ENCODE data around the gene ASF1A. TPM values are rescaled to one million over a fixed set of nuclear protein-coding genes. Genes with fewer than 3 reads are reported as not detected.
A peak's percentile ranks its signal among the peaks of the same experiment; 100 is the strongest.

The ASF1A gene
- total and polyA plus RNA-seq, 2 experiments from 2014 or later, result 23.0 to 32.7 TPM

DNA sequence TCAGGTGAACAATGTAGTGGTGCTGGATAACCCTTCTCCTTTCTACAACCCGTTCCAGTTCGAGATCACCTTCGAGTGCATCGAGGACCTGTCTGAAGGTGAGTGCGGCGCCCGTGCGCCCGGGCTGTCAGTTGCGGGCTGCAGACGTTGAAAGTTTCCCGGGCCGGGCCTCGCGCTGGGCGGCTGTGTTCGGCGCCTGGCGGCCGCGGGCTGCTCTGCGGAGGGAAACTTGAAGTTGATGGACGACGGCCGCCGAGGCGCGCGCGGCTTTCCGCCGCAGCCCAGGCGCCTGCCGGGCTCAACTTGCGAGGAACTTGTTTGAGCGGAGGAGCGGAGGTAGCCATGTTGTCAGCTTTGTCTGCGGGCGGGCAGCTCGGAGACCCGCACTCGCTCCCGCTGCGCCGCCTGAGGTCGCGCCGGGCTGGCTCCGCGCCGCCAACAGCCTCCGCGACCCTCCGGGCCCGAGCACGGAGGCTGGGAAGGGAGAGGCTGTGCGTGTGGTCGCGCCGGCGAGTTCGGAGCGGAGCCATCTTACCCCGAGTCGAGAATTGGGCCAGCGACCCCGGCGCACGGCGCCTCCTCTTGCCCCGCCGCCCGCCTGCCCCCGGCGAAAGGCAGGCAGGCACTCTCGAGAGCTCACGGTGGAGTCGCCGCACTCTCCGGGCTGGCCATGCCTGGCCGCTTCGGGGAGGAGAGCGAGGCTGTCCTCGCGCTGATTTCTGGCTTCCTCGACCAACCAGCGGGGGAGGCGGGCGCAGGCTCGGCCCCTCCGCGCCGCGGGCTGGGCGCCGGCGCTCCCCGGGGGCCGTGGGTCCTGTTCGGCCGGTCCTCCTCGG is 691 bp downstream of the ASF1A start:
- Histone ChIP-seq H3K9me3 (ENCODE audit: low read depth) (no peaks in the 10 kb centered on the region), H3K4me3 (peak overlapping the region; percentile 54), H3K27me3 (no peaks in the 10 kb centered on the region), H3K27ac (peak overlapping the region; percentile 97), H3K79me2 (peaks cover 71% of the 10 kb centered on the region), H3K4me2 (peak overlapping the region; percentile 80), H4K20me1 (ENCODE audit: insufficient read depth, poor library complexity, severe bottlenecking) (peaks cover 14% of the 10 kb centered on the region), H2AFZ (peak overlapping the region; percentile 51), H3K36me3 (replicated peaks; ENCODE audit: insufficient read depth, low read depth) (no peaks in the 10 kb centered on the region), H3K4me1 (ENCODE audit: insufficient read depth) (peaks cover 18% of the 10 kb centered on the region), H3K9me2 (replicated peaks; ENCODE audit: insufficient read depth) (no peaks in the 10 kb centered on the region)
- WGBS (ENCODE audit: low lambda C conversion rate, missing lambda C conversion rate), result 1% methylated on average over 91 of the region's 102 CpGs
- peak; percentile 74 for DNase-seq (ENCODE audit: low spot score)
- TF ChIP-seq EZH2phosphoT487 (IDR thresholded peaks at IDR 0.05; ENCODE audit: low read depth, severe bottlenecking, unreplicated experiment) (no peak), EZH2 (IDR thresholded peaks at IDR 0.05; ENCODE audit: borderline replicate concordance) (no peak), CTCF (IDR thresholded peaks at IDR 0.05; ENCODE audit: poor library complexity) (no peak)

DNA sequence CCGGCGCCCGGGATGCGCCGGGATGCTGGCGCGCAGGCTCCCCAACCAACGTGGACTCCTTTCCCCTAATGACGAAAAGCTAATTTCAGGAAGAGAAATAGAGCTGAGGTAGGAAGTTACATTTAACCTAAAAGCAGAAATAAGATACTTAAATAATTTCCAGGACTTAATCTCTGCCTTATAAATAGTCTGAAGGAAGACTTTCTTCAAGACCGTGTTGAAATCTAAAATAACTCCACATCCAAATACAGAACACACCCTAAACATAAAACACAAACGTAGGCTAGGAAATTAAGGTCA is 1.3 kb downstream of the ASF1A start:
- H3K4me1 ChIP-seq (ENCODE audit: insufficient read depth), result peaks cover 21% of the 10 kb centered on the region
- no peak for TF ChIP-seq EZH2 (IDR thresholded peaks at IDR 0.05; ENCODE audit: borderline replicate concordance)
- TF ChIP-seq EZH2phosphoT487 (IDR thresholded peaks at IDR 0.05; ENCODE audit: low read depth, severe bottlenecking, unreplicated experiment), result no peak
- no peaks in the 10 kb centered on the region for H3K9me2 ChIP-seq (replicated peaks; ENCODE audit: insufficient read depth)
- H3K79me2 ChIP-seq, result peaks cover 71% of the 10 kb centered on the region
- H3K36me3 ChIP-seq (replicated peaks; ENCODE audit: insufficient read depth, low read depth), result no peaks in the 10 kb centered on the region
- H3K27me3 ChIP-seq, result no peaks in the 10 kb centered on the region
- under 1% methylated on average over 11 of the region's 11 CpGs for WGBS (ENCODE audit: low lambda C conversion rate, missing lambda C conversion rate)
- peaks cover 15% of the 10 kb centered on the region for H4K20me1 ChIP-seq (ENCODE audit: insufficient read depth, poor library complexity, severe bottlenecking)
- no peak for DNase-seq (ENCODE audit: low spot score)
- peak overlapping the region; percentile 51 for H2AFZ ChIP-seq
- H3K9me3 ChIP-seq (ENCODE audit: low read depth), result no peaks in the 10 kb centered on the region
- H3K27ac ChIP-seq, result peak overlapping the region; percentile 97
- H3K4me3 ChIP-seq, result peak overlapping the region; percentile 54
- peak overlapping the region; percentile 80 for H3K4me2 ChIP-seq

DNA sequence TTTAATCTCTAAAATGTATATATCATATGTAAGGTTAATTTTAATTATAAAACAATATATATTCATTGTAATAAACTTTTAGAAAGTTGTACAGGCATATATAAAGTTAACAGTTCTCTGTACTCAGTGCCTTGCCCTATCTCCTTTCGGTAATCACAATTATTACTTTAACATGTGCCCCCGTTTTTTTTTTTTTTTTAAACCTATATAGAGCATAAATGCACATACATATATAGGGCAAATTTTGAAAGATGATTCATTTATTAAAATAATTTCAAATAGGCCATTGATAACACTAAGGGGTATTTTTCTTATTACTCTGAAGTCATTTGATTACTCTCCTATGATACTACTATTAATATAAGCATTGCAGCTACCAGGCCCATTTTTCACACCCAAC is 1.9 kb downstream of the ASF1A start:
- Histone ChIP-seq H3K27ac (peak overlapping the region; percentile 97), H3K4me1 (ENCODE audit: insufficient read depth) (peaks cover 28% of the 10 kb centered on the region), H3K4me2 (peak overlapping the region; percentile 80), H2AFZ (peak overlapping the region; percentile 51), H3K36me3 (replicated peaks; ENCODE audit: insufficient read depth, low read depth) (no peaks in the 10 kb centered on the region), H3K4me3 (peak overlapping the region; percentile 54), H3K79me2 (peaks cover 71% of the 10 kb centered on the region), H3K9me2 (replicated peaks; ENCODE audit: insufficient read depth) (no peaks in the 10 kb centered on the region), H4K20me1 (ENCODE audit: insufficient read depth, poor library complexity, severe bottlenecking) (peaks cover 18% of the 10 kb centered on the region), H3K9me3 (ENCODE audit: low read depth) (no peaks in the 10 kb centered on the region), H3K27me3 (no peaks in the 10 kb centered on the region)
- 21% methylated on average over 2 of the region's 2 CpGs for WGBS (ENCODE audit: low lambda C conversion rate, missing lambda C conversion rate)
- TF ChIP-seq EZH2 (IDR thresholded peaks at IDR 0.05; ENCODE audit: borderline replicate concordance), result no peak
- no peak for TF ChIP-seq EZH2phosphoT487 (IDR thresholded peaks at IDR 0.05; ENCODE audit: low read depth, severe bottlenecking, unreplicated experiment)
- no peak for TF ChIP-seq CTCF (IDR thresholded peaks at IDR 0.05; ENCODE audit: poor library complexity)
- no peak for DNase-seq (ENCODE audit: low spot score)

- Histone ChIP-seq H3K36me3 (replicated peaks; ENCODE audit: insufficient read depth, low read depth) (no peaks in the 10 kb centered on the region), H3K27me3 (no peaks in the 10 kb centered on the region), H3K9me2 (replicated peaks; ENCODE audit: insufficient read depth) (no peaks in the 10 kb centered on the region), H3K4me1 (ENCODE audit: insufficient read depth) (peaks cover 31% of the 10 kb centered on the region), H3K9me3 (ENCODE audit: low read depth) (no peaks in the 10 kb centered on the region), H3K27ac (peak overlapping the region; percentile 52), H3K4me3 (peak overlapping the region; percentile 54), H3K4me2 (peak overlapping the region; percentile 80), H2AFZ (peak overlapping the region; percentile 9), H3K79me2 (peaks cover 71% of the 10 kb centered on the region), H4K20me1 (ENCODE audit: insufficient read depth, poor library complexity, severe bottlenecking) (peaks cover 18% of the 10 kb centered on the region)
- 63% methylated on average over 5 of the region's 5 CpGs for WGBS (ENCODE audit: low lambda C conversion rate, missing lambda C conversion rate)
- DNase-seq (ENCODE audit: low spot score), result peak; percentile 40
- TF ChIP-seq EZH2 (IDR thresholded peaks at IDR 0.05; ENCODE audit: borderline replicate concordance), result no peak
- peak; percentile 55 for TF ChIP-seq CTCF (IDR thresholded peaks at IDR 0.05; ENCODE audit: poor library complexity)
These were observed 2.6 kb downstream of the ASF1A start for GRCh38 chr6:118896339-118897136.

Data from hepatocyte (in vitro differentiated cells).